ENCODE measurements around the gene HSPB7.

HSPB7 gene

GRCh38 chr1:15966081-15966955 lies 51.5 kb downstream of the HSPB7 start:
- H3K4me3 ChIP-seq (ENCODE audit: low read depth, low read length, poor library complexity, severe bottlenecking): no peak overlapping the region

GRCh38 chr1:15965228-15965767 lies 52.5 kb downstream of the HSPB7 start:
- Histone ChIP-seq H3K27me3 (ENCODE audit: insufficient read depth, low read length) (no peaks in the 10 kb centered on the region), H3K4me1 (ENCODE audit: insufficient read depth, low read length, severe bottlenecking) (peaks cover 34% of the 10 kb centered on the region), H3K9me3 (ENCODE audit: low read length) (no peaks in the 10 kb centered on the region), H3K36me3 (ENCODE audit: insufficient read depth, low read length) (peaks cover 35% of the 10 kb centered on the region), H4K20me1 (ENCODE audit: insufficient read depth, low read length) (no peaks in the 10 kb centered on the region), H3K9ac (ENCODE audit: low read length) (no peak overlapping the region), H3K4me2 (ENCODE audit: low read length) (peak overlapping the region; percentile 41), H2AFZ (ENCODE audit: low read length) (no peak overlapping the region), H3K9me2 (ENCODE audit: low read depth, low read length) (no peaks in the 10 kb centered on the region), H3K27ac (ENCODE audit: low read depth, low read length, poor library complexity, severe bottlenecking) (peak overlapping the region; percentile 23), H3K4me3 (ENCODE audit: low read depth, low read length, poor library complexity, severe bottlenecking) (no peak overlapping the region), H3K79me2 (ENCODE audit: insufficient read depth, low read length) (no peaks in the 10 kb centered on the region), H3F3A (ENCODE audit: insufficient read depth, low read length) (no peaks in the 10 kb centered on the region; the same call in 1 of the 2 replicates)
- TF ChIP-seq EZH2 (IDR thresholded peaks at IDR 0.05; ENCODE audit: borderline replicate concordance, low read length) (no peak), CTCF (IDR thresholded peaks at IDR 0.05; ENCODE audit: low read length) (no peak)

More at GRCh38 chr1:15966081-15966955, 51.5 kb downstream of the HSPB7 start:
- peak overlapping the region; percentile 9; the same call in 1 of the 2 replicates for H3K9ac ChIP-seq (ENCODE audit: low read length)
- no peaks in the 10 kb centered on the region for H3F3A ChIP-seq (ENCODE audit: insufficient read depth, low read length)
- peak overlapping the region; percentile 23 for H3K27ac ChIP-seq (ENCODE audit: low read depth, low read length, poor library complexity, severe bottlenecking)
- peaks cover 35% of the 10 kb centered on the region for H3K36me3 ChIP-seq (ENCODE audit: insufficient read depth, low read length)
- H3K4me1 ChIP-seq (ENCODE audit: insufficient read depth, low read length, severe bottlenecking): peaks cover 34% of the 10 kb centered on the region
- no peaks in the 10 kb centered on the region for H3K9me3 ChIP-seq (ENCODE audit: low read length)
- H3K79me2 ChIP-seq (ENCODE audit: insufficient read depth, low read length): no peaks in the 10 kb centered on the region
- H3K9me2 ChIP-seq (ENCODE audit: low read depth, low read length): no peaks in the 10 kb centered on the region
- no peak for TF ChIP-seq EZH2 (IDR thresholded peaks at IDR 0.05; ENCODE audit: borderline replicate concordance, low read length)
- TF ChIP-seq CTCF (IDR thresholded peaks at IDR 0.05; ENCODE audit: low read length): no peak
- H3K4me2 ChIP-seq (ENCODE audit: low read length): peak overlapping the region; percentile 41; the same call in 1 of the 2 replicates
- H4K20me1 ChIP-seq (ENCODE audit: insufficient read depth, low read length): no peaks in the 10 kb centered on the region
- no peaks in the 10 kb centered on the region for H3K27me3 ChIP-seq (ENCODE audit: insufficient read depth, low read length)
- H2AFZ ChIP-seq (ENCODE audit: low read length): no peak overlapping the region

Data from OCI-LY1 (cell line).